ENCODE data around the gene PACS2. TPM values are rescaled to one million over a fixed set of nuclear protein-coding genes. Genes with fewer than 3 reads are reported as not detected.

PACS2 gene
- total and polyA plus RNA-seq, 2 experiments from 2014 or later = 41.1 to 54.5 TPM

GRCh38 chr14:105312973-105313372 lies 1.6 kb upstream of the PACS2 start:
- Histone ChIP-seq H3K36me3 (replicated peaks; ENCODE audit: insufficient read depth, low read depth) (no peaks in the 10 kb centered on the region), H2AFZ (no peak overlapping the region), H3K9me2 (replicated peaks; ENCODE audit: insufficient read depth) (no peaks in the 10 kb centered on the region), H3K27ac (peak overlapping the region; percentile 98), H3K4me3 (no peak overlapping the region), H3K79me2 (peaks cover 29% of the 10 kb centered on the region), H4K20me1 (ENCODE audit: insufficient read depth, poor library complexity, severe bottlenecking) (peaks cover 25% of the 10 kb centered on the region), H3K4me1 (ENCODE audit: insufficient read depth) (peaks cover 24% of the 10 kb centered on the region), H3K4me2 (peak overlapping the region; percentile 99), H3K9me3 (ENCODE audit: low read depth) (no peaks in the 10 kb centered on the region), H3K27me3 (no peaks in the 10 kb centered on the region)
- no peak for DNase-seq (ENCODE audit: low spot score)
- WGBS (ENCODE audit: low lambda C conversion rate, missing lambda C conversion rate) = 98% methylated on average over 13 of the region's 13 CpGs
- TF ChIP-seq, protein P1, sequence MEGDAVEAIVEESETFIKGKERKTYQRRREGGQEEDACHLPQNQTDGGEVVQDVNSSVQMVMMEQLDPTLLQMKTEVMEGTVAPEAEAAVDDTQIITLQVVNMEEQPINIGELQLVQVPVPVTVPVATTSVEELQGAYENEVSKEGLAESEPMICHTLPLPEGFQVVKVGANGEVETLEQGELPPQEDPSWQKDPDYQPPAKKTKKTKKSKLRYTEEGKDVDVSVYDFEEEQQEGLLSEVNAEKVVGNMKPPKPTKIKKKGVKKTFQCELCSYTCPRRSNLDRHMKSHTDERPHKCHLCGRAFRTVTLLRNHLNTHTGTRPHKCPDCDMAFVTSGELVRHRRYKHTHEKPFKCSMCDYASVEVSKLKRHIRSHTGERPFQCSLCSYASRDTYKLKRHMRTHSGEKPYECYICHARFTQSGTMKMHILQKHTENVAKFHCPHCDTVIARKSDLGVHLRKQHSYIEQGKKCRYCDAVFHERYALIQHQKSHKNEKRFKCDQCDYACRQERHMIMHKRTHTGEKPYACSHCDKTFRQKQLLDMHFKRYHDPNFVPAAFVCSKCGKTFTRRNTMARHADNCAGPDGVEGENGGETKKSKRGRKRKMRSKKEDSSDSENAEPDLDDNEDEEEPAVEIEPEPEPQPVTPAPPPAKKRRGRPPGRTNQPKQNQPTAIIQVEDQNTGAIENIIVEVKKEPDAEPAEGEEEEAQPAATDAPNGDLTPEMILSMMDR (IDR thresholded peaks at IDR 0.05; ENCODE audit: poor library complexity) = no peak
- TF ChIP-seq EZH2 (IDR thresholded peaks at IDR 0.05; ENCODE audit: borderline replicate concordance) (no peak), EZH2phosphoT487 (IDR thresholded peaks at IDR 0.05; ENCODE audit: low read depth, severe bottlenecking, unreplicated experiment) (no peak)

DNA sequence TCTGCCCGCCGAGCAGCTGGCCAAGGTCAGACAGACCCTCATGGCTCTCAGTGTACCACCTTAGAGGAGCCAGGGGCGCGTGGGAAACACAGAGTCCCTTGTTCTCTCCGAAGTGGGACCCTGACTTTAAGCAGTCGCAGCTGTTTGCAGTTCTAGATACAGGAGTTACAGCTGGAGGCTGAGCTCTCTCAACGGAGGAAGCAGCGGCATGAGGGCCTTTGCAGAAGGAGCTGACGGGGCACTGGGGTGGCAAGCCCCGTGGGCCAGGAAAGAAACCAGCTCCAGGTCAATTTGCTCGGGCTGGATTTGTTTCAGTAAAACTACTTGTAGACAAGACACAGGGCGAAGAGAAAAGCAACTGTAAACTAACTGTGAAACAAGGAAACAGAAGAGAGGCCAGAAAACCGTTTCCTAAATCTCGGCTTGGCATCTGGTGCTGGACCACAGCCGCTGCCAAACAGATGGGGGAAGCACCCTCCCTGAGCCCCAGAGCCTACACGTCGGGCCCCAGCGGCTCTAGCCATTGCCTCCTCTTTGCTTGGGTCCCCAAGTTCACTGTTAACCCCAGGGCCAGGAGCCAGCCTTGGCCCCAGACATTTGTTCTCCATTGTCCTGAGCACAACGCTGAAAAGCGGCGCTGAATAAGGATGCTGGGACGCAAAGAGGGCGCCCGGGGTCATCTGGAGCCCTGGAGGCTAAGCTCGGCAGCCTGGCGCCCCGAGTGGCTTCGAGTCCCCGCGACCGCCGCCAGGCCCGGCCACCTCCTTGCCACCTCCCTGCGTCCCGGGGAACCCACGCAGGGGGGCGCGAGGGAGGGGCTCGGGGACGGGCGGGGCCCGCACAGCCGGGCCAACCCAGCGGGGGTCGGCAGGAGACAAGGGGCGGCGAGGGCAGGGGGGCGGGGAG lies 914 bp upstream of the PACS2 start:
- H2AFZ ChIP-seq = peak overlapping the region; percentile 96

GRCh38 chr14:105315211-105315721 lies 718 bp downstream of the PACS2 start:
- no peaks in the 10 kb centered on the region for H3K27me3 ChIP-seq
- H4K20me1 ChIP-seq (ENCODE audit: insufficient read depth, poor library complexity, severe bottlenecking) = peaks cover 39% of the 10 kb centered on the region
- DNase-seq (ENCODE audit: low spot score) = peak; percentile 66
- H3K27ac ChIP-seq = peak overlapping the region; percentile 48
- 2% methylated on average over 41 of the region's 54 CpGs for WGBS (ENCODE audit: low lambda C conversion rate, missing lambda C conversion rate)
- TF ChIP-seq, protein P1 (IDR thresholded peaks at IDR 0.05; ENCODE audit: poor library complexity) = no peak
- TF ChIP-seq EZH2phosphoT487 (IDR thresholded peaks at IDR 0.05; ENCODE audit: low read depth, severe bottlenecking, unreplicated experiment) (no peak), EZH2 (IDR thresholded peaks at IDR 0.05; ENCODE audit: borderline replicate concordance) (no peak)
- H3K4me3 ChIP-seq = peak overlapping the region; percentile 31
- peak overlapping the region; percentile 91 for H3K4me2 ChIP-seq
- no peaks in the 10 kb centered on the region for H3K36me3 ChIP-seq (replicated peaks; ENCODE audit: insufficient read depth, low read depth)
- peak overlapping the region; percentile 53 for H2AFZ ChIP-seq
- peaks cover 24% of the 10 kb centered on the region for H3K4me1 ChIP-seq (ENCODE audit: insufficient read depth)
- no peaks in the 10 kb centered on the region for H3K9me3 ChIP-seq (ENCODE audit: low read depth)
- no peaks in the 10 kb centered on the region for H3K9me2 ChIP-seq (replicated peaks; ENCODE audit: insufficient read depth)
- peaks cover 52% of the 10 kb centered on the region for H3K79me2 ChIP-seq

More for the DNA sequence above, 914 bp upstream of the PACS2 start:
- TF ChIP-seq EZH2 (IDR thresholded peaks at IDR 0.05; ENCODE audit: borderline replicate concordance) (no peak), EZH2phosphoT487 (IDR thresholded peaks at IDR 0.05; ENCODE audit: low read depth, severe bottlenecking, unreplicated experiment) (no peak)
- TF ChIP-seq, protein P1 (IDR thresholded peaks at IDR 0.05; ENCODE audit: poor library complexity) = no peak
- 31% methylated on average over 36 of the region's 48 CpGs for WGBS (ENCODE audit: low lambda C conversion rate, missing lambda C conversion rate)
- no peaks in the 10 kb centered on the region for H3K9me3 ChIP-seq (ENCODE audit: low read depth)
- H3K9me2 ChIP-seq (replicated peaks; ENCODE audit: insufficient read depth) = no peaks in the 10 kb centered on the region
- no peaks in the 10 kb centered on the region for H3K27me3 ChIP-seq
- H3K4me2 ChIP-seq = peak overlapping the region; percentile 99
- peaks cover 36% of the 10 kb centered on the region for H3K79me2 ChIP-seq
- peaks cover 30% of the 10 kb centered on the region for H4K20me1 ChIP-seq (ENCODE audit: insufficient read depth, poor library complexity, severe bottlenecking)
- H3K4me3 ChIP-seq = peak overlapping the region; percentile 93
- DNase-seq (ENCODE audit: low spot score) = peak; percentile 62
- peaks cover 24% of the 10 kb centered on the region for H3K4me1 ChIP-seq (ENCODE audit: insufficient read depth)
- H3K36me3 ChIP-seq (replicated peaks; ENCODE audit: insufficient read depth, low read depth) = no peaks in the 10 kb centered on the region
- H3K27ac ChIP-seq = peak overlapping the region; percentile 98
